ENCODE results near the gene ATL3.

Gene ATL3

GRCh38 chr11:63672156-63672463 lies 934 bp upstream of the ATL3 start:
- TF ChIP-seq, protein P1, sequence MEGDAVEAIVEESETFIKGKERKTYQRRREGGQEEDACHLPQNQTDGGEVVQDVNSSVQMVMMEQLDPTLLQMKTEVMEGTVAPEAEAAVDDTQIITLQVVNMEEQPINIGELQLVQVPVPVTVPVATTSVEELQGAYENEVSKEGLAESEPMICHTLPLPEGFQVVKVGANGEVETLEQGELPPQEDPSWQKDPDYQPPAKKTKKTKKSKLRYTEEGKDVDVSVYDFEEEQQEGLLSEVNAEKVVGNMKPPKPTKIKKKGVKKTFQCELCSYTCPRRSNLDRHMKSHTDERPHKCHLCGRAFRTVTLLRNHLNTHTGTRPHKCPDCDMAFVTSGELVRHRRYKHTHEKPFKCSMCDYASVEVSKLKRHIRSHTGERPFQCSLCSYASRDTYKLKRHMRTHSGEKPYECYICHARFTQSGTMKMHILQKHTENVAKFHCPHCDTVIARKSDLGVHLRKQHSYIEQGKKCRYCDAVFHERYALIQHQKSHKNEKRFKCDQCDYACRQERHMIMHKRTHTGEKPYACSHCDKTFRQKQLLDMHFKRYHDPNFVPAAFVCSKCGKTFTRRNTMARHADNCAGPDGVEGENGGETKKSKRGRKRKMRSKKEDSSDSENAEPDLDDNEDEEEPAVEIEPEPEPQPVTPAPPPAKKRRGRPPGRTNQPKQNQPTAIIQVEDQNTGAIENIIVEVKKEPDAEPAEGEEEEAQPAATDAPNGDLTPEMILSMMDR (IDR thresholded peaks at IDR 0.05; ENCODE audit: control extremely low read depth, extremely low read depth, low read depth, missing control alignments): no peak
- ChIA-PET POLR2A (no interaction called here), CTCF (interaction anchor here (0.7 to 3.6 kb wide), 4 partner anchors 10 to 35 kb away, joined by 3 to 19 read pairs (median 10); partner anchors contain the start of gene RTN3)
- DNase-seq (ENCODE audit: extremely low spot score): no peak

- ChIA-PET CTCF (interaction anchor here (0.7 to 3.6 kb wide), 15 partner anchors 9 to 147 kb away, joined by 3 to 19 read pairs (median 3); partner anchors contain the start of gene RTN3), POLR2A (interaction anchor here (1.1 kb wide), 1 partner anchor 11 kb away, joined by 5 read pairs; the partner anchor contains the start of gene RTN3)
- TF ChIP-seq, protein P1 (IDR thresholded peaks at IDR 0.05; ENCODE audit: control extremely low read depth, extremely low read depth, low read depth, missing control alignments): peak; percentile 58
- DNase-seq (ENCODE audit: extremely low spot score): peak; percentile 61
These were observed 499 bp downstream of the ATL3 start for GRCh38 chr11:63670433-63671321.

- ChIA-PET CTCF (interaction anchor here (1.0 to 3.6 kb wide), 11 partner anchors 8 to 146 kb away, joined by 3 to 19 read pairs (median 3); partner anchors contain the start of gene RTN3), POLR2A (interaction anchor here (1.1 kb wide), 1 partner anchor 11 kb away, joined by 5 read pairs; the partner anchor contains the start of gene RTN3)
- no peak for DNase-seq (ENCODE audit: extremely low spot score)
These were observed 1.1 kb downstream of the ATL3 start for GRCh38 chr11:63670096-63670432.

DNA sequence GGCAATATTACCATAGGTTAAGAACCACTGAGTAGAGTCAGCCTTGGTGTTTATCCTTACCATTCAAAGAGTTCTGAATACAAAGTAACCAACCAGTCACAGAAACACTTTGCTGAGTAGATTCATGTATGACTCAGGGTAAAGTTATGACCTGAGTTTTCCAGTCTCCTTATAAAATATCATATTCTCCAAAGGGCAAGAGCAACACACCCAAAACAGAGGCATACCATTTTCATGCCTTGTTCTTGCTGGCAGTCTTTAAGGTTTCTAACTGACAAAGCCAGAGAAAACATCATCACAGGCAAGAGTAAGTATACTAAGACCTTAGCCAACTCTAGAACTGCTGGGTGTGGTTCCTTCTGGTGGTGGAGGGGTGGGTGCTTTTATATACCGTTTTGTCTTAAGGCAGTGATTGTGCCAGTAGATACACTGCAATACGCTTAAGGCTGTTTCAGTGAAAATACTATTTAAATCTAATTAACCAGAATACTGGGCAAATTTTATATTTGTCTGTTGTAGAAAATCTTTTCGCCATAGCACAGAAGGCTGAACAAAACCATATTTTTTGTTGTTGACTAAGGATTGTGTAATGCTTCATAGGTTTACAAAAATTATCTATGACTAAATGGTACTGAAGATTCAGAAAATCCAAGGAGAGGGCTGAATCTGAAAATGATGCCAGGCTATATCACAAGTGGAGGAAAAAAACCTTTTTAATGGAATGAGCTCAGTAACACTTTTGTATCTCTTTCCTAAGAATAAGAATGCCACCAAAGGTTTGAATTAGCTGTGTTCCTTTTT lies 3.0 kb downstream of the ATL3 start:
- ChIA-PET POLR2A (no interaction called here), CTCF (interaction anchor here (1.0 to 3.6 kb wide), 7 partner anchors 7 to 61 kb away, joined by 3 to 19 read pairs (median 4); partner anchors contain the start of gene RTN3)
- no peak for DNase-seq (ENCODE audit: extremely low spot score)
- TF ChIP-seq, protein P1 (IDR thresholded peaks at IDR 0.05; ENCODE audit: control extremely low read depth, extremely low read depth, low read depth, missing control alignments): no peak

More at GRCh38 chr11:63670096-63670432, 1.1 kb downstream of the ATL3 start:
- TF ChIP-seq, protein P1 (IDR thresholded peaks at IDR 0.05; ENCODE audit: control extremely low read depth, extremely low read depth, low read depth, missing control alignments): no peak

GRCh38 chr11:63666874-63667273 lies 4.3 kb downstream of the ATL3 start:
- DNase-seq (ENCODE audit: extremely low spot score): no peak
- ChIA-PET CTCF (interaction anchor here (1.0 kb wide), 2 partner anchors 9 to 24 kb away, joined by 4 read pairs; no protein-coding TSS in a partner anchor), POLR2A (no interaction called here)
- TF ChIP-seq, protein P1 (IDR thresholded peaks at IDR 0.05; ENCODE audit: control extremely low read depth, extremely low read depth, low read depth, missing control alignments): no peak

- ChIA-PET POLR2A (no interaction called here), CTCF (interaction anchor here (1.3 kb wide), 1 partner anchor 28 kb away, joined by 3 read pairs; no protein-coding TSS in a partner anchor)
- TF ChIP-seq, protein P1 (IDR thresholded peaks at IDR 0.05; ENCODE audit: control extremely low read depth, extremely low read depth, low read depth, missing control alignments): no peak
- DNase-seq (ENCODE audit: extremely low spot score): no peak
These were observed 7.4 kb downstream of the ATL3 start for GRCh38 chr11:63663809-63664208.
